NCI-H82 (cell line): ENCODE measurements around the gene PLAAT3.
"Not testable (repeated sequence)": the region's sequence is repeated elsewhere in the genome, so short reads cannot be mapped to it uniquely, and the experiment has no call there.

Experiments
- DNase-seq: peaks from one replicate; lab custom pipeline; 2025; lab: John Stamatoyannopoulos, UW

PLAAT3 gene

DNA sequence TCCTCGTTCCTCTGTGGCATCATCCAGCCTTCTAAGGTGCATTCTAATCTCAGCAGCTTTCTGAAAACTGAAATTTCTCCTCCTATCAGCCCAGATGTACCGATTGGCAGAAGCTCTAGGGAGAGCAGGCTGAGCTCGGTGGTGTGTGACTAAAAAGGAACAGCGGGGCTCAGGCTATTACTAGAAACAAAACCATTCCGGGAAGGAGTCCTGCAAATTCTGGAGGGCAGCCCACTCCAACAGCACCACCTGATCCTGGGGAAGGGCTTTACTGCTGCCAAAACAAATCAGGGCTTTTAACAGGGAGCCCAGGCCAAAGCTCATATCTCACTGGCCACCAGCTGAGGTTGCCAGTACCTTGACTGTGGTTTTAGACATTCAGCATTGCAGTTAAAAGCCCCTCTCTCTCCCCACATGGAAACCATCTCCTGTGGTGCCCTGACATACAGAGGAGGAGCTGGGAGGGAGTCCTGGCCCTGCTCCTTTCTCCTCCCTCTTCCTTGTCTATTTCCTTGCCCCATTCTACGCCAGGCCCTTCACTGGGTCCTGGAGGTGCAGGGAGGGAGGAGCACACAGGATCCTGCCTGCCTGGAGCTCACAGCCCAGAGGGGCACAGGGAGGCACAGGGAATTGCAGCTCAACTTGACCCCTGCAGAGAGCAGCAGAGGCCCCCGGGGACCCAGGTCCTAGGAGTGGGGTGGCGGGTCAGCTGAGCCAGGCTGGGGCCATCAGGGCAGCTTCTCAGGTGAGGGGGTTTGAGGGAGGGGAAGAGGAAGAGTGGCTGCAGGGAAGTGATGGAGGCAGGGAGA, 76.7 kb downstream of the PLAAT3 start:
- no peak for DNase-seq

DNA sequence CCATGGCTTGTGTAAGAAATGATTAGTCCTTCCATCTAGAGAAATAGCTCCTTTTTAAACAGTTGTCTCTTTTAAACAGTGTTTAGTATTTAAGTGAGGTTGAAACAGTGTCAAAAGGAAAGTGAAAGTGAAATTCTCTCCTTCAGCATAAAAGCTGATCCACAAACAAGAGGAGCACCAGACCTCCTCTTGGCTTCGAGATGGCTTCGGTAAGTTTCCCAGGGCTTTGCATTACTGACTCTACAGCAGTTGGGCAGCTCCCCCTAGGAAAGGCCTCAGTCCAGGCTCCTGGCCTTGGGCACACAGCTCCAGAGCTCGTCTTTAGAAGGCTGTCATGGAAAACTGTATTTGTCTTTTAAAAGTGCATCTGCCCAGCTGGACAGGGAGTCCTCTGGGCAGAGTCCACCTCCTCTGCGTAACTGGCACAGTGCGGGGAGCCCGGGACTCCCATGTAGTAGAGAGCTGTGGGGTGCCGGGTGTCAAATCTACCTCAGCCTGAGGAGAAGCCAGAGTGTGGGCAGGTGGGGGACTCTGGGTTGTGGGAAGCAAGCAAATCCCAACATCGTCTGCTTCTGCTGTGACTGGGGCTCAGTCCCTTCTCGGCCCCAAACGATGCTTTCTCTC, 77.5 kb downstream of the PLAAT3 start, which contains the start of gene PLAAT4:
Gene PLAAT4, plus strand, starts transcription at position 140 of the 624 bp plus-strand sequence. Its CDS starts 61 bp downstream, at position 201.
- no peak for DNase-seq

DNA sequence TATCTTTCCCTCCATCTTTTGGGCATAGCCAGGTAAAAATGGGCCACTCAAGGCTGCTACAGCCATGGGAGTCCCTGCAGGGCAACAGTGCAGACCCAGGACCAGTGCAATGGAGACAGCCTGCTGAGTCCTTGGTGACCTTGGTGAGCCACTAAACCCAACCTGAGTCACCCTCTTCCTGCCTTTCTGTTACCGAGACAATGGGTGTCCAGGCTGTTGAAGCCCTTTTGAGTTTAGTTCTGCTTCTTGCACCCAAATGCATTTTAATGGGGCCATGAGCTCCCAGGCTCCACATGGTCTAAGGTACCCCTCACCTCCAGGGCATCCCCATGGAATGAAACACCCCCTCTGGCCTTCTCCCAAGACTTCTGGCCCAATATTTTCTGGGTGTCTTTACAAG, 78.5 kb downstream of the PLAAT3 start:
- DNase-seq: no peak

DNA sequence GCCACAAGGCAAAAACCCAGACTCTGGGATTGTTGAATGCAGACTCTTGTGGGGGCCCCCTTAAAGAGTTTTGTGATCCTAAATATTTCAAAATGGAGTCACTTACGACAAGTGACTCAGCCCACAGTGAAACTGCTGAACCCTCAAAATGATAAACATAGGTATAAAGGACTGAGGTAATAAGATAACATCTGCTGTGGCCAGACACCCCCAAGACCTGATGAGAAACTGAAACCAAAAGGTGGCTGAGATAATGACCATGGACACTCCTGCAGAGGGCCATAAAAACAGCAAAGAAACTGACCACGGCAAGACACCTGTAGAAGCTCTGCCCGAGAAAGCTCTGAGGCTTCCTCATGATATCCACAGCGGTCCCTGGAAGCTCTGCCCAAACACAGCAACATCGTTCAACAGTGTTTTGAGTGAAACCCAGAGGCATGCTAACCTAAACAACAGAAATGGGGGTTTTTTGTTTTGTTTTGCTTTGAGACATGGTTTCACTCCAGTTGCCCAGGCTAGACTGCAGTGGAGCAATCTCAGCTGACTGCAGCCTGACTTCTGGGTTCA, 79.3 kb downstream of the PLAAT3 start:
- DNase-seq: no peak

DNA sequence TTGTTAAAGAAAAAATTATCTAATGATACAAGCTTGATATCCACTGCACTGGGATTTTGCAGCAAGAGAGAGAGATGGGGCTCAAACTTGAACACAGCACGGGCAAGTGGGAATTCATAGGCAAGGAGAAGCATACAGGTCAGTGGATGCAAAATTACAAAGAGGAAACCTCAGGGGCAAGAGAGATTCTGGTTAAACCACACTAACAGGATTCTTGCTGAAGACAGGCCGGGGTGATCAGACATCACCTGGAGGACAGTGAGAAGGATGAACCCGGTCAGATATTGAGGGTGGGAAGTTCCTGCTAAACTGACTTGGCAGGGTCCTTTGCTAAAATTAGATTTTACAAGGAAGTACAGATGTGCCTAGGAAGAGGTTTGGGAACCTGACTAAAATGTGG, 80.2 kb downstream of the PLAAT3 start:
- DNase-seq: no peak

DNA sequence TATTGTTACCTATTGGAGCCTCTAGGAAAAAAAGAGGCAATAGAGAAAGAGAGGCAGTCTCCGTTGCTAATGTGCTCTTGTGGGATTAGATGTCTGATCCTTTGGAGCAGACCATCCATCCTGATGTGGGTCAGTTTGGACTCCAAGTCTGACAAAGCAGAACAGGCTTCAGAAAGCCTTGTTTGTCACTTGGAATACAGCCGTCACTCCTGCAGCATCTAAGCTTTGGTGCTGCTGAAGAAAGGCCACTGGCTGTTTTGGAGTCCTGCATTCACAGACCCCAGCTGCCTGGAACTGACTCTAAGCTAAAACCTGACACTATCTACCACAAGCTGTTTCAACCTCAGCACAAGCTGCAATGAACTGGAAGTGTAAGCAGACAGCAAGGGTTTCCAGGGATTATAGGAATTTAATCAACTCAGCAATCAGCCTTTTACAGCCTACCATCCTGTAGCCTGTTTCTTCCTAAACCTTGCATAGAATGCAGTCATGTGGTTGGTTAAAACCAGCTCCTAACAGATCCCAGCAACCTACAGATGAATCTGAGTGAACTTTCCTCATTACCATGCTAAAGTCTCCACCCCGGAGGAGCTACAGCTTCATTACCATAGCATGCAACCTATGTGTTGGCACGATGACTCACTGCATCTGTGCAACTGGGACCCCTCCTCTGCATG, 81.3 kb downstream of the PLAAT3 start:
- DNase-seq: peak; percentile 52

DNA sequence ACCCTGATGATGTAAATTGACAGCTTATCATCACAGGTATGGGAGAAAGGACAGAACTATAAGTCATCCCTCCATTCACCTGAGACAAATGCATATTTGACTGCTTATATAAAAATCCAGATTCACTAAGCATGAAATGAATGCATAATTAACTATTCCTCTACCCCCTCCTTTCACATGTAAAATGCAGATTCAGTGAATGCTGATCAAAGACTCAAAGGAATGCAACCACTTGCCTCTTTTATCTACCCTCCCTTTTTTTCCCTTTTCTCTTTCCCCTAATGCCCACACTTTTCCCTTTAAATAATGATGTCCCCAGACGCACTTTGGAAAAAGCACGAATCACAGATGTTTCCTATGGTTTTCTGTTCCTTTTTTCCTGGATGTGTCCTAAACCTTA, 82.1 kb downstream of the PLAAT3 start:
- DNase-seq: no peak

DNA sequence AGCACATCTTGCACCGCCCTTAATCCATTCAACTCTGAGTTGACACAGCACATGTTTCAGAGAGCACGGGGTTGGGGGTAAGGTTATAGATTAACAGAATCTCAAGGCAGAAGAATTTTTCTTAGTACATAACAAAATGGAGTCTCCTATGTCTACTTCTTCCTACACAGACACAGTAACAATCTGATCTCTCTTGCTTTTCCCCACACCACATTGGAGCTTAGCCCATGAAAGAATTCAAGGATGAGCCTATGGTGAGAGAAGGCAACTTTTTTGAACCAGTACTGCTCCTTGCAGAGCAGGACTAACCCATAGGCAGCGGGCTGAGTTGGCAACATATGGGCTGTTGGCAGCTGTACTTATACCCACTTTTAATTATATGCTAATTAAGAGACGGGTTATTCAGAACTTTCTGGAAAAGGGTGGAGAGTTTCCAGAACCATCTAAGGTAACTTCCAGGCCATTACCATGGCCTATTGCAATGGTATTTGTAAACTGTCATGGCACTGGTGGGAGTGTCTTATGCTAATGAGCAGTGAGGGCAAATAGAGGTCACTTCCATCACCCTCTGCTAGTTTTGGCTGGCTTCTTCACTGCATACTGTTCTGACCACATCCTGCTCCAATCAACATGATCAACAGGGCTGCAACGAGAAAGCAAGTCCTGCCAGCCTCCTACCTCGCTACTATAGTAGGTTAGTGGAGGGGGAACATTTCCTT, 83.0 kb downstream of the PLAAT3 start:
- not testable (repeated sequence) for DNase-seq

DNA sequence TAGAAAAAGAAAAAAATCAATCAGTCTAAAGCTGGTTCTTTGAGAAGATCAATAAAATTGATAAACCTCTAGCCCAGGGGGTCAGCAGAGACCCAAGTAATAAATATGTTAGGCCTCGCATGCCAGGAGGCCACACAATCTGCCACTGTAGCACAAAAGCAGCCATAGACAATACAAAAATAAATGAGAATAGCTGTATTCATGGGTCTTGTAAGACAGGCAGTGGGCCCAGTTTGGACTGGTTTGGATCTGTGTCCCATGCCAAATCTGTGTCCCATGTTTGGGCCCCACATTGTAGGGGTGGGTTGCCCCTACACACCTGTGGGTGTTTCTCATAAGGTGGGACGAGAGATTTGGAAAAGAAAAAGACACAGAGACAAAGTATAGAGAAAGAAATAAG, 84.2 kb downstream of the PLAAT3 start:
- no peak for DNase-seq

DNA sequence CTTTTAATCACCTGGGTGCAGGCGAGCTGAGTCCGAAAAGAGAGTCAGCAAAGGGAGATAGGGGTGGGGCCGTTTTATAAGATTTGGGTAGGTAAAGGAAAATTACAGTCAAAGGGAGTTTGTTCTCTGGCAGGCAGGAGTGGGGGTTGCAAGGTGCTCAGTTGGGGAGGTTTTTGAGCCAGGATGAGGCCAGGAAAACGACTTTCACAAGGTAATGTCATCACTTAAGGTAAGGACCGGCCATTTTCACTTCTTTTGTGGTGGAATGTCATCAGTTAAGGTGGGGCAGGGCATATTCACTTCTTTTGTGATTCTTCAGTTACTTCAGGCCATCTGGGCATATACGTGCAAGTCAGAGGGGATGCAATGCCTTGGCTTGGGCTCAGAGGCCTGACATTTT, 84.9 kb downstream of the PLAAT3 start:
- DNase-seq: not testable (repeated sequence)

DNA sequence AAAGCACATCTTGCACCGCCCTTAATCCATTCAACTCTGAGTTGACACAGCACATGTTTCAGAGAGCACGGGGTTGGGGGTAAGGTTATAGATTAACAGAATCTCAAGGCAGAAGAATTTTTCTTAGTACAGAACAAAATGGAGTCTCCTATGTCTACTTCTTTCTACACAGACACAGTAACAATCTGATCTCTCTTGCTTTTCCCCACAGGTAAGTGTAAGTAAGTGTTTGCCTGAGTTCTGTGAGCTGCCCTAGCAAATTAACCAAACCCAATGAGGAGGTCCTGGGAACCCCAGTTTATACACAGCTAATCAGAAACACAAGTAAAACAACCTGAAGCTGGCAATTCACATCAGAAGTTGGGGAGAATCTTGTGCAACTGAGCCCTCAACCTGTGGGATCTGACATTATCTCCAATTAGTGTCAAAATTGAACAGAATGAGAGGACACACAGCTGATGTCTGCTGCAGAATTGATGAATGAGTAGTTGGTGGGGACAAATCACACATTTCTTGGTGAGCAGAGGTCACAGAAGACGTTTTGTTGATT, 85.4 kb downstream of the PLAAT3 start:
- DNase-seq: not testable (repeated sequence)

DNA sequence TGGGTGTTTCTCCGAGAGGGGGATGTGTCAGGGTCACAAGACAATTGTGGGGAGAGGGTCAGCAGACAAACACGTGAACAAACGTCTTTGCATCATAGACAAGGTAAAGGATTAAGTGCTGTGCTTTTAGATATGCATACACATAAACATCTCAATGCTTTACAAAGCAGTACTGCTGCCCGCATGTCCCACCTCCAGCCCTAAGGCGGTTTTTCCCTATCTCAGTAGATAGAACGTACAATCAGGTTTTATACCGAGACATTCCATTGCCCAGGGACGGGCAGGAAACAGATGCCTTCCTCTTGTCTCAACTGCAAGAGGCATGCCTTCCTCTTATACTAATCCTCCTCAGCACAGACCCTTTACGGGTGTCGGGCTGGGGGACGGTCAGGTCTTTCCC, 86.1 kb downstream of the PLAAT3 start:
- DNase-seq: not testable (repeated sequence)

DNA sequence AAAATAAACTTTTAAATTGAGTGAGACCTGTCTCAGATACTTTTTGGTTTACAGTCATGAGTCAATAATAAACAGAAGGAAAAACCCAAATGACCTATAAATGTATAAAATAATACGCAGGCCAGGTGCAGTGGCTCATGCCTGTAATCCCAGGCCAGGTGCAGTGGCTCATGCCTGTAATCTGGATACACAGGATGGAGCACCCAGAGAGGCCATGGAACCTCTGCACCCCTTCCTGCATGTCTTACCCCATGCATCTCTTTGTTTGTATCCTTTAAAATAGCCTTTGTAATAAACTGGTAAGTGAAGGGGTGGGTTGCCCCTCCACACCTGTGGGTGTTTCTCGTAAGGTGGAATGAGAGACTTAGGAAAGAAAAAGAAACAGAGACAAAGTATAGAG, 86.6 kb downstream of the PLAAT3 start:
- DNase-seq: no peak
